HG03571 (cell line): ENCODE measurements around the gene CRYGD.
"Not testable (repeated sequence)": the region's sequence is repeated elsewhere in the genome, so short reads cannot be mapped to it uniquely, and the experiment has no call there.

ENCODE experiments used
- ATAC-seq: cut with Tn5 transposase; IDR thresholded peaks from one replicate; pipeline ENCODE4 v1.9.1; 2021; ENCODE audit not compliant: unreplicated experiment

Gene CRYGD

DNA sequence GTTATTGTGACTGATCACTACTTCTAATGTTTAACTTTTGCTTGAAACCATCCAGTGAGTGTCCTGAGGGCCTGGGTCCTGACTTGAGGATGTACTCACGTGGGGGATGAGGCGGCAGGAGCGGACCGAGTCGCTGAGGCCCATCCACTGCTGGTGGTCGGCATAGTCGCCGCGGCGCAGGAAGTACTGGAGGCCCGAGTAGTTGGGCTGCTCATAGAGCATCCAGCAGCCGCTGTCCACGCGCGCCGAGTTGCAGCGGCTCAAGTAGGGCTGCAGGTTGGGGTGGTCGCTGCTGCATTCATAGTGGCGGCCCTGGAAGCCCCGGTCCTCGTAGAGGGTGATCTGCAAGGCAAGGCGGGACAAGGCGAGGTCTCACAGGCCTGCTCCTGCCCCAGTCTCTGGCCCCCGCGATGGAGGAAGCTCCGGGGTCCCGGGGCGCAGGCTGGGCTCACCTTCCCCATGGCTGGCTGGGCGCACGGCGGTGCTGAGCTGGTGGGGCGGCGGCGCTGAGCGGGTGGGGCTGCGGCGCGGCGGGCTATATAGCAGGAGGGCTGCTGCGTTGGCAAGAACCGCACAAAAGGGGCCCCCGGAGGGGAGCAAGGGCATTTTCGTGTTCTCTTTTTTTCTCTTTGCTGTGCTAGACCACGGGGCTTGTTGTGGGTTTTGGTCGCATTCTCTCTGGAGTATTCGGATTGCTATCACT lies at the start of gene CRYGD:
Gene CRYGD (minus strand): TSS at position 512 of the 703 bp plus-strand sequence. CDS start 51 bp downstream, at position 461.
- not testable (repeated sequence) for ATAC-seq

DNA sequence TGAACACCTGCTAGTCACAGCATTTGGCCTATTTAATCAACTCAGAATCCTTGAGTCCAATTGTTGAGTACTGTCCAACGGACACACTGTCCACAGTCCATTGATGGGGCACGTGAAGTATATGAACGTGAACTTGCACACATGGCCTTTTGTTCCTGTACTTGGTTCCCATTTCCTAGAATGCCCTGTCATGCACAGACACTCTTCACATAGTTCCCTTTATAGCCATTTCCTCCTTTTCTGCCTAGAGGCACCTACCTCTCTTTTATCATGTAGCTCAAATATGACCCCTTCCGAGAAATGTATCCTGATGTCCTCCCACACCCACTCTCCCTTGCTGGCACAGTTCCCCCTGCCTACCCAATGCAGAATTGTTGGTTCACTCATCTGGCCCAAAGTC lies 47.8 kb upstream of the CRYGD start:
- no peak for ATAC-seq

DNA sequence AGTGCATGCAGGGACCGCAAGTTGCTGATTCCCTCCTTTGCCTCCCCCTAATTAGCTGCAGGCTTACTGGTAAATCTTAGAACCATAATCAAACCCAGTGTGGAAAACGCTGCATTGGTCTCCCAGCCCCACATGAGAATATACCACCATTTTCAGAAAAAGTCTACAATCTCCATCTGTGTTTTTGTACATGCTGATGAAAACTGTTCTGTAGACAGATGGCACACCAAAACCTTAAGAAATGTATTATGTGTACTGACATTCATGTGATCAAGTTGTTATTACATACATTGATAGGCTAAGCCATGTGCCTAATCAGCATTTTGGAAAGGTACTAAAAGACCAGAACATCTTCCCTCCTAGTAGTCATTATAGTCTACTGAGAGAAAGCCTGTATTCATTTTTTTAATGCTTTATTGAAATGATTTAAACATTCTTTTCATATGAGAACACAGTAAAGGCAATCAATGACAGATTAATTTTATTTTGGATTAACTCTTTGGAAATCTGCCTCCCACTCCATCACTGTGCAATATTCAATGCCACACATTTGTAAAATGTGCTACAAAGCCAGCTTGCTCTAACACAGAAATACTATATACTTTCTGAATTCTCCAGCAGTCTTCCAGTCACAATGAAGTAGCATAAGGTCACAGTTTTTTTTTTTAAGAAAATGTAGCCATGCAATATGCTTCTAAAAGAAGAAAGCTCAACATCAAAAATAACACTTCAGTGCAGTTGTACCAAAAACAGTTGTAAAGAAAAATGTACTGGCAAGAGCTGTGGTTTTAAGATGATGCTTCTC lies 40.8 kb upstream of the CRYGD start:
- ATAC-seq: no peak

DNA sequence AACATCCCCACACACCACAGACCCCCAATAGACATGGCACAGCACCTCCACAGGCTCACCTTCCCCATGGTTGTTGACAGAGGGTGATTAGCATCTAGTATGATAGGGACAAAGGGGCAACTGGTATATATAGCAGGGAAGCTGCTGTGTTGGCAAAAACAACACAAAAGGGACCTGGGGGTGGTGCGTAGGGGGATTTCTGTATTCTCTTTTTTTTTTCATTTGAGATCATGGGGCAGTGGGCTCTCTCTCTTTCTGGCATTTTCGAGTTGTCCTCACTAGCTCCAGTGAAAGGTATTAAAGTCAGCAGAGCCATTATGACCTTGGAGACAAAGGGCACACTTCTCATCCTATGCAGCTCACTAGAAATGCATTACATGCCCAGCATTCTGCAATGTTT lies 39.2 kb upstream of the CRYGD start, which contains the start of gene CRYGA:
Gene CRYGA (minus strand): TSS at position 101 of the 400 bp plus-strand sequence. CDS start 33 bp downstream, at position 68.
- no peak for ATAC-seq

DNA sequence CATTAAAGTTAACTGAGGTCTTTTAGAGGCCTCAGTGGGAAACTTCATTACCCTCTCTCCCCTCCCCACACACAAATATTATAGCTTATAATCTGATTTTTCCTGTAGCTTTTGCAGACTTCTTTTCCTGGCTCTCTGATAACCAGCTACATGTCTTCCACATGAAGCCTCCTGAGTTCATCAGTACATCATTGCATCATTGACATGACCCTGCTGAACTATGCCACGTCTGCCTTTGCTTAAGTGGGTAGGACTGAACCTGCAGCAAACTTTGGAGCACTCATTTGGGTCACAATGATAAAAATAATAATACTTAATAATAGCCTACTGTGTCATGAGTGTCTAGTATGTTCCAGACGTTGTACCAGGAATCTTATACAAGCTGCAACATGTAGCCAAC lies 32.1 kb upstream of the CRYGD start:
- ATAC-seq: no peak

DNA sequence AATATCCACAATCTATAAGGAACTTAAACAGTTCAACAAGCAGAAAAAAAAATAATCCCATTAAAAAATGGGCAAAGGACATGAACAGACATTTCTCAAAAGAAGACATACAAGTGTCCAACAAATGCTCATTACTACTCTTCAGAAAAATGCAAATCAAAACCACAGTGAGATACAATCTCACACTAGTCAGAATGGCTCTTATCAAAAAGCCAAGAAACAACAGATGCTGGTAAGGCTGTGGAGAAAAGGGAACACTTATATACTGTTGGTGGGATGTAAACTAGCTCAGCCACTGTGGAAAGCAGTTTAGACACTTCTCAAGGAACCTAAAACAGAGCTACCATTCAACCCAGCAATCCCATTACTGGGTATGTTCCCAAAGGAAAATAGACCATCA lies 28.8 kb upstream of the CRYGD start:
- ATAC-seq: no peak

DNA sequence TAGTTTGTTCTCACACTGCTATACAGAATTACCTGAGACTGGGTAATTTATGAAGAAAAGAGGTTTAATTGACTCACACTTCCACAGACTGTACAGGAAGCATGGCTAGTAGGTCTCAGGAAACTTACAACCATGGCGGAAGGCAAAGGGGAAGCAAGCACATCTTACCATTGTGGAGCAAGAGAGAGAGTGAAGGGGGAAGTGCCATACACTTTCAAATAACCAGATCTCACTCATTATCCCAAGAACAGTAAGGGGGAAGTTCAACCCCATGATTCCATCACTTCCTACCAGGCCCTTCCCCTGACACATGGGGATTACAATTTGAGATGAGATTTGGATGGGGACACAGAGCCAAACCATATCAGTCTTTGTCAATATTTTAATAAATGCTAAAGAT lies 26.6 kb upstream of the CRYGD start:
- ATAC-seq: no peak

DNA sequence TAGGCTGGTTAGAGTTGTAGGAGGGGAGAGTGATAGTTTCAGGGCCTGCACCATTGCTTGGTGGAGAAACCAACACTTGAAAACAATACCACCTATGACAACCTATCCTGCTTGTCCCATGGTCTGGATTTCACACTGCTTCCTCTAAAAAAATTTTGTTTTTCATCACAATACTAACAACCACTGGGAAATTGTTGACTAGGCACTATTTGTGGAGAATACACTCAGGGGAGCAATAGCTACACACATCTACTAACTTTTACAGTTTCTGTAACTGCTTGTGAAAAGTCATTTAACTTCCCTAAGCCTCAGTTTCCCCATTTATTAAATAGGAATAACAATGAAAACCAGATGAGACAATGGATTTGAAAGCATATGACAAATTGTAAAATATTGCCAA lies 25.8 kb upstream of the CRYGD start:
- no peak for ATAC-seq

DNA sequence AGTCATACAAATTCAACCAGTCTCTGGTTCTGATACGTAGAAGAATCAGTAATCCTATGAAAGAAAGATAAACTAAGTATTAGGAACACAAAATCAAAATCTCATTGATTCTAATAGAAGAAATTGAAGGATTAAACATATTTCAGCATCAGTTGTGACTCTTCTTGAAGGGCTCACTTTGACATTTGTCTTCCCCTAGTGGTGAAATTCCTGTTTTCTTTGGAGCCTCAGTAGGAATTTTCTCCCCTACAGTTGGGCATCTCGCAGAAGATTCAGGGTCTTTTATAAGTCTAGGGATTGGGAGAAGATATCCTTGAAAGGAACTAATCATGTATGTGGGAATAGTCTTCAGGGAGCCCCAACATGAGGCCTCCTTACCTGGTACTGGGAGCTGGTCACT lies 24.5 kb upstream of the CRYGD start:
- ATAC-seq: no peak

DNA sequence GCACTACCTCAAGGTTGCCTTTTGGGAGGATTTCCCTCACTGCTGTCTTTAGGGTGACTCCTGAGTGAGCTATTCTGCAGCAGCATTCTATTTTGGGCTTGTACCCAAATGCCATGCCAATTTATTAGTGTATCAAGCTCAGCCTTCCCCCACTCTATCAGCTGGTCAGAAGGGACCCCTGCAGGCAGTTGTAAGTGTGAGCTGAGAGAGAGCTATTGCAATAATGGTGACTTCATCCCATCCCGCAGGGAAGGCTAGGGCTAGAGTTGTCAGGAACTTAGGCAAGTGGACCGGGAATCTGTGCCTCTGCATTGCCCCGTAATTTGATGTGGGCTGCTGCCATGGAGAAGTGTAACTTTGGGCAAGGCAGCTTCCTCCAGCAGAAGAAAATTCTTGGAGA lies 23.4 kb upstream of the CRYGD start:
- no peak for ATAC-seq

DNA sequence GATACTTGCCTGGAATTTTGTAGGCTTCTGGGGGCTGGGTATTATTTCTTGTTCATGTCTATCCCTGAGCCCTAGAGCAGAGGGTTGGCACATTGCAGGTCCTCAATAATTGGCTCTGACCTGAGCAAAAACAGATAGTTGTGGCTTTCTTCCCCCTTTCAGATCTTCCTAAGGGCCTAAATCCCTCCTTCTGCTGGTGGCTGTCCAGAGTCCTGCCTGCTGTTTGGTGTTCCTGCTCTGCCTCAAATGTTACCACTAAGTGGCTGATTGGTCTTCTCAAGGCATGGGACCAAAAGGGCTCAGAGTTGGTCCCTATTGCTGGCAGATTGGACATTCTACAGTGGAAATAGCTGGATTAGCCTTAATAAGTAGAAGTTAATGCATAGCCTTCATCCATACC lies 22.7 kb upstream of the CRYGD start:
- ATAC-seq: no peak

DNA sequence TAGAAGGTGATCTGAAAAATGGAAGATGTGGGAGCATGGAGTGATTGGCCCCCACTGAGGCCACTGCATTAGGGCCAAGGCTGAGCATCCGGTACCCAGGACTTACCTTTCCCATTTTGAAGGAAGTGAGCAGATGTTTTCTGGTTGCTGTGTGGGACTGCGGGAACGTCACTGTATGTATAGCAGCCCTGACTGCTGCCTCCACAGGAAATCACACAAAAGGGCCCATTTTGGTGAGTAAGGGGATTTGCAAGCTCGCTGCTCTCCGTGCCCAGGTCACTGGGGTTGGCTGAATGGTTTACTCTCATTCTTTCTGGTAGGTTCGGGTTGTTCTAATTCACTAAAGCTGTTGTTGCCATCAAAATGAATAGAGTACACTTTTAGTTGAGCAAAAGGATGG lies 21.7 kb upstream of the CRYGD start, which contains the start of gene CRYGB:
Gene CRYGB (minus strand): TSS at position 153 of the 400 bp plus-strand sequence. CDS start 38 bp downstream, at position 115.
- no peak for ATAC-seq

DNA sequence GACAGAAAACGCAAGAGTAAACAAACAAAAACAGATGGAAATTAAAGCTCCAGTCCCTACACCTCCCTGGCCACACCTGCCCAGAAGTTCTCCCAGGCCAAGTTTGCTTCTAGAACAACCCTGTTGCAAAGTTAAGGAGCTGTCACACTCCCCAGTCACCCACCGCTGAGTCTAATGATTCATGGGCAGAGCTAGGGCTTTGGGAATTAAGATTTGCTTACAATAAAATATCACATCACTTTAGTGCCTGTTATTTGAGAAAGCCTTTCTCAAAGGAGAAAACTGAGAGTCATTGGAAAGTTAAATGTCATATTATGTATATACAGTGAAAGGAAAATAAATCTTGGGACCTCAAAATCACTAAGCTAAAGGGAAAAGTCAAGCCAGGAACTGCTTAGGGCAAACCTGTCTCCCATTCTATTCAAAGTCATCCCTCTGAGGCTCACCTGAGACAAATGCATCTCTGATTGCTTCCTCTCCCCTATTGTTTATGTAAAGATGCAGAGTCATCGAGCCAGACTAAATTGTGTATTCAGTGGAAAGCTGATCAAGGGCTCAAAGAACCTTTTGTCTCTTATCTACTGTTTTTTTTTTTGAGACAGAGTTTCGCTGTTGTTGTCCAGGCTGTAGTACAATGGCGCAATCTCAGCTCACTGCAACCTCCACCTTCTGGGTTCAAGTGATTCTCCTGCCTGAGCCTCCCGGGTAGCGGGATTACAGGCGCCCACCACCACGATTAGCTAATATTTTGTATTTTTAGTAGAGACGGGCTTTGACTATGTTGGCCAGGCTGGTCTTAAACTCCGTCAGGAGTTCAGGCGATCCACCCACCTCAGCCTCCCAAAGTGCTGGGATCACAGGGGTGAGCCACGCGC lies 18.8 kb upstream of the CRYGD start:
- no peak for ATAC-seq

DNA sequence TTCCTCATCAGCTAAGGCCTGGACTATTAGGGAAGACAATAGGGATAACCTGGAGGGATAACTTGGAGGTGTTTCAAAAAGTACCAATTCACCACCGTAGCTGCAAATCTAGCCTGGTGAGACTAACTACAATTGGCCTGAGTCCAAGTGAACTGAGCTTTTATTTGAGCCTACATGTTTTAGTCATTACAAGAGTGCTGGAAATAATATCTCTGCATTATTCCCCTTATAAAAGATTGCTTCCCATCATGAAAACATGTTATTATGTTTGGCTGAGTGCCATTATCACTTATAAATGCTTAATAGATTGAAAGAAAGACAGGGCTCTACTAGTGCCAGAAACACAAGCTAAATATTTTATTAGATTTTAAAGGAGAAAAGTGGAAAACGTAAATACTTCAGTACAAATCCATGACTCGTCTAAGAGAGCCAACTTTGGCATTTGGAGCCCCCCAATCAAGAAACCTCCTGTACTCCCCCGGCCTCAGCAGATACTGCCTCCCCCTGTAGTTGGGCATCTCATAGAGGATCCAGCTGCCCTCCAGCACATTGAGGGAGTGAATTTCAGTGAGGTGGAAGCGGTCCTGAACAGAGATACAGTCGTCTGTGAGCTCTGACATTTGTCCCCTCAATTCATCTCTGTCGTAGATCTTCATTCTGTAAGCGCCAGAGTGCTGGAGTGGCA lies 18.1 kb upstream of the CRYGD start:
- no peak for ATAC-seq

DNA sequence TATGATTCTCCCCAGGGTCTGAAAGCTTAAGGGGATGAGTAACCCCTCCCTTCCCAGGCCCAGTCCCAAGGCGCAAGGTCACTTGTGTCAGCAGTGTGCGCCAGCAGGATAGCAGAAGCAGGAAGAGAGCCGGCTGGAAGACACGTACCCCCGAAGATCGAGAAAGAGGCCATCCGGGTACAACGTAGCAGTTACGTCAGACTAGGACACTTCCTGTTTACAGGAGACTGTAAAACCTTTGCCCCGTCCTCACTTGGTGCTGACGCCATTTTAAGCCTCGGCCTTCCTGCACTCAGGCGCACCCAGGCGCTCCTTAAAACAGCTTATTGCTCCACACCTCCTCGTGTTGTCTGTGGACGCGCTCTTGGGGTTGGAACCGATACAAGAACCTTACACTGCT lies 15.1 kb upstream of the CRYGD start:
- no peak for ATAC-seq

DNA sequence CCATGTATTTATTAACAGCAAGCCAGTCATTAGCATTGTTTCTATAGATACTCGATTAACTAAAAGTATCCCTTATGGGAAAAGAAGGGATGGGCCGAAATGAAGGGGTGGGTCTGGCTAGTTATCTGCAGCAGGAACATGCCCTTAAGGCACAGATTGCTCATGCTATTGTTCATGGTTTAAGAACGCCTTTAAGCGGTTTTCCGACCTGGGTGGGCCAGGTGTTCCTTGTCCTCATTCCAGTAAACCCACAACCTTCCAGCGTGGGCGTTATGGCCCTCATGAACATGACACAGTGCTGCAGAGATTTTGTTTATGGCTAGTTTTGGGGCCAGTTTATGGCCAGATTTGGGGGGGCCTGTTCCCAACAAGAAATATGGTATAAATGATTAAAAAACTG lies 14.0 kb upstream of the CRYGD start:
- not testable (repeated sequence) for ATAC-seq

DNA sequence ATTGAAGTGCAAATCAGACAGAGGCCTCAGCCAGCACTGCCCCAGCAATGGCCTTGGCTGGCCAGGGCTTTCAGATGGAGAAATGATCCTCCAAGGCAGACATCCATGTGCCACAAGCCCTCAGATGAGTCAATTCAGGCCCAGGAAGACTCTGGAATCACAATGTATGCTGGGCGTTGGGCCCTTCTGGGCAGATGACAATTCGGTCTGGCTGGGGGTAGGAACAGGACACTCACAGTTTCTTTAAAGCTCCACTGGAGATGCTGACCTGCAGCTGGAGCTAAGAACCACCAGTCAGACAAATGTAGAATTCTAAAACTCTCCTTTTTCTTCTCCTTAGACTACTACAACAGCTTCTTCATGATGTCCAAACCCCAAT lies 12.4 kb upstream of the CRYGD start:
- ATAC-seq: no peak

DNA sequence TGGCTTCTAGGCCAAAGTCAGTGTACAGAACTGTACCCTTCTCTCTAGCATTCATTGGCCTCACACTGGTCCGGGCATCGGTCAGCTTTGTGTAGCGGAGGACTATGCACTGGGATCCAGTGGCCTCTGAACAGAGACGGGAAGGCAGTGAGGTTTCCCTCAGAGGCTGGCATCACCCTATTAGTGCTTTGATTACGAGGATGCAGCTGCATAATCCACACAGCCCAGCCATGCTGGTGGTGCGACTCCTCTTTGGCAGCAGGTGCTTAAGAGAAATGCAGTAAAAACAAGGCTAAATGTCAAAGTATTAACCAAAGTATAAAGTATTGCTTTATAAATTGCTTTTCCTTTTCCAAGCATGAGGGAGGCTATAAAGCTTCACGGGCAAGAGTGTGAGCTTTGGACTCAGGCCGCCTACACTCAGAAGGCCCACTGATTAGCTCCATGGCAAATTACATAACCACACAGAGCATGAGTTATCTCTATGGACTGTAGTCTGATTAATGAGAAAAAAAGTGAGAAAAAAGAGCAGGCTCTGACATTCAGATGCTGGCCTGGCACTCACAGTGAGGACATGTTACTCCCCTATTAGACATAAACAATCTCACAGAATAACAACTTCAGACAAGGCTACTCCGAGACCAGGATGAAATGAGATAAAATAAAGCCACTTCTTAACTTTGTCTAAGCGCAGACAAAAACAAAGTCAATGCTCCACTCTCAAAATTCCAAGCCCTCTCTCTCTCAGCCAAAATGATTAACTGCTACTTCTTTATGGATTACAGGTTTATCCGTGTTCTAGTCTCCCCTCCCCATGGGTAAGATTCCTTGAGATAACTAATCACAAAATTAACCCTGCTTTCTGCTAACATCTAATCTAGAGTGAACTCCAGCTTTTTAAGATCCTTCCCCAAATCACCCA lies 11.7 kb upstream of the CRYGD start:
- no peak for ATAC-seq

DNA sequence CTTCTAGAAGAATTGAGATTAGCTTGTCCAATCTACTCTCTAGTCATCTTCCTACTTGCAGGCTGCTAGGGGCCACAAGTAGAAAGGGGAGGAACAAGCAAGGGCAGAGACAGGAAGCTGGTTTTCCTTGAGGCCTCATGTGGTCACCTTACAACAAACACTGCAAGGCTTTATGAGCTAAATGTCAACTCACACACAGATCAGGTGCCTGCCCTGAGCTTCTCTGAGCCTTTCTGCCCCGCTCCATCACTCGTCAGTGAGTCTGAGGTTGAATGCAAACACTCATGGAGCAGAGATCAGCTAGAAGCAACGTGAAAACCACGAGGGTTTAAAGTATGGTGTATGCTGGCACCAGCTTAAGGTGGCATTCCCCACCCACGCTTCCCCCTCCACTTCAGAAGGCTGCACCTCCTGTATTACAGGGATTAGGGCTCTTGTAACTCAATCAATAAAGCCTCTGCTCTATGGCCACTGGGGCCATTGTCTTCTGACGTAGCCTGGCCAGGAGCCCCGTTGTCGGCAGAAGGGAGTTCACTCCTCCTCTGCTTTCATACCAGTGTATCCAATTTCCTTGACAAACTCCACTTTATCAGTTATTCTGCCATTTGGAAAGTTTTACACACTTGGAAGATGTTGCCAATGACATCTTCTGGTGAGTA lies 10.7 kb upstream of the CRYGD start:
- ATAC-seq: no peak
